Right ventricle myocardium inferior (tissue), 1 donor: ENCODE results near the gene CRADD. TPM values are rescaled to one million over a fixed set of nuclear protein-coding genes. Genes with fewer than 3 reads are reported as not detected.
A peak's percentile ranks its signal among the peaks of the same experiment; 100 is the strongest.
"Not testable (repeated sequence)": the region's sequence is repeated elsewhere in the genome, so short reads cannot be mapped to it uniquely, and the experiment has no call there.

Experiments used
- ATAC-seq: fragments of 200-7000 bp; cut with Tn5 transposase; one replicate; pipeline ENCODE4 v1.9.1; 2020; ENCODE audit warnings: mild to moderate bottlenecking, moderate library complexity
- DNase-seq: peaks from one replicate; pipeline ENCODE4 v3.0.0; 2021; ENCODE audit errors: missing footprints
- intact Hi-C: fragments of 100-400 bp; cut with DNase I; formaldehyde crosslinking; loops from one replicate; pipeline ENCODE4 v1.11.0; 2022
- total RNA-seq: library from RNA; stranded (reverse); fragmentation: NEBNext Ultra II Directional; extraction: Animal tissue kit (Norgen Biotek cat#: 25700); gene quantifications from one replicate; pipeline ENCODE4 v1.2.1, GENCODE V29; 2021
- donor health status: DM: no; HTN: yes; CAD: no; lungs with severe emphysema.

CRADD gene
- total RNA-seq, 1 donor from 2014 or later = 40.3 TPM

DNA sequence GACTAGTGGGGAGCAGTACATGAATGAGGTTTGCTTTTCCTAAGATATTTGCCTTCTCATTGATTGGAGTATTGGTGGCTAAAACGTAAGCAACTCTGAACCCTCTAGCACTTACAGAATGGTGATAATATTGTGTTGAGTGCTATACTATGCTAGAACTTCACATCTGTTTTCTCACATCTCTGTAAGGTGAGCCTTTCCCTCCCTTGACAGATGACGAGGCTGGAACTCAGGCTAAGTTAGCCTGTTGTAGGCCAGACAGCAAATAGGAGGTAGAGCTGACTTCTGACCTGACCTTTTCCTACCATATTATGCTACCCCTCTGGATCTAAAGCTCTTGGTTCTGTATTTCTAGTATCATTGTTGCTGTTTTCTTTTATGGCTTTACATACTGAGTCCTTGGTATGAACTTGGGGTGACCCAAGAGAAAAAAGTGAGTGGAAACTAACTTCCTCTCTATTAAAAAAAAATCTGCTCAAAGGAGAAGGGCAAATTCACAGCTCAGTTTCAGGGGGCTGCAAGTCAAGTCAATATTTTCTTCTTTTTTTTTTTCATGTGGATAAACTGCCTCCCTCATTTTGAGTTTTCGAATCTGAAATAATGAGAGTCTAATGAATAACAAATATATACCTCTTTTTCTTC, 85.9 kb downstream of the CRADD start:
- intact Hi-C loops = loop anchor here (5.0 to 10.0 kb wide), 3 partner anchors 191 to 258 kb away; partner anchors contain the start of gene SOCS2
- ATAC-seq (no peak), DNase-seq (no peak)

DNA sequence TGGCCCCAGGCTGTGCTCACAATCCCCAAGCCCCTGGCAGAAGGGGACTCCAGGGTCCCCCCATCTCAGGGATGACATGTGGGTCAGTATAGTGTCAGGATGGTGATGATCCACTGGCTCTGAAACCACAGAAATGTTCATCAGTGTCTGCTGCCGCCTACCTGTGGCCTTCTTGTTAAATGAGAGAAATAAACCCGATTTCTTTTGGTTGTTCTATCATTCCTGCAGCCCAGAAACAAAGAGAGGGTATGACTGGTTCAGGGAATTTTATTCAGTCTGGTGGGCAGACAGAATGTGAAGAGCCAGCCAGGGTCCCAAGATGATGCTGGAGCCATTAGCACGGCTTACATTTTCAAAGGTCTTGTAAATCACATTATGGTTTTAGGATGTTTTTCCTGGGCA, 86.6 kb downstream of the CRADD start:
- ATAC-seq = no peak
- intact Hi-C loops = loop anchor here (5.0 to 10.0 kb wide), 3 partner anchors 191 to 259 kb away; partner anchors contain the start of gene SOCS2
- DNase-seq = no peak

DNA sequence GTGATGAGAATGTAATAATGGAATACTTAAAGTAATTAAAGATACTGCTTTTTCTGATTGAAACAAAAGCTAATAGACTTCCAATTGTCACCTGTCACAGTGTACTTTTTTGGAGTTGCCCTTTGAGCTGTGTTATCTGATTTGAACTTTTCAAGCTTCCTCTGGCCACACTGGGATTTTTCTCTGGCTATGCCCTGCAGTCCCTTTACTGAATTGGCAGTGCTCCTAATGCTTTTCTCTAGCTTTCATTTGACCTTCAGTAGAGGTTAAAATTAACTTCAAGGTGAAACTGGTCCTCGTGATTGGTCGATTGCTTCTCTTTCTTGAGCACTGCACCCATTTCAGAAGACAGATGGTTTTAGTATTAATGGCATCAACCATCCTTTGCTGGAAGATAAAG, 89.2 kb downstream of the CRADD start:
- DNase-seq (no peak), ATAC-seq (no peak)
- intact Hi-C loops = loop anchor here (2.0 to 10.0 kb wide), 3 partner anchors 262 to 334 kb away; no protein-coding TSS in a partner anchor

DNA sequence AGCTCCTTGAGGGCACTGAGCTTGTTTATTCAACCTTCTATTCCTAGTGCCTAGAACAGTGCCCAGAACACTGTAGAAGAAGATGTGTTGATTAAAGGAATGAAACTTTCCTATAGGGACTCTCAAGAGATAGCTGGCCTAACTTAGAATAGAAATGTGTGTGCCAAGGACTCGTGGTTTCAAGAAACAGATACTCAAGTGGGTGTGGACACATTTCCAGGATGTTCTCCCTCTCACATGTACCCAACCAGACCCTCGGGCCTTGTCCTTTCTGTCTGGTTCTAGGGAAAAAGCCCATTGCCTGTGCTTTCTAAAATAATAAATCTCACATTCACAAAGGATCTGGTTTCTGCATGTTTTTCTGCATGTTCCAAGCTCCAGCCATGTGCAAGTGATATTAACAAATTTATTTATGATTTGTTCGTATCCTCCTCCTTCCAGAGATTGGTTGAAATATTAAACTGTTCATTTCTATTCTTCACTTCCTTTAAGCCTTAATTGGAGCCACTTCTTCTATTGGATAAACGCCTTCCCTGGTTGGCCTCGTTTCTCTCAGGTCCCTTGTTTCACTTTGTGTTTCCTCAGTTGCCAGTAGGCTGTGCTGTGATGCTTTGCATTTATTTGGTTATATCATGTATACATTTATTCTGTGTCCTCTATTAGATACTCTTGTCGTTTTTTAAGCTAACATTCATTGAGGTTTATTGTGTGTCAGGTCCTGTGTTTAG, 89.8 kb downstream of the CRADD start:
- DNase-seq (no peak), ATAC-seq (peak; percentile 79)
- intact Hi-C loops = loop anchor here (2.0 to 10.0 kb wide), 3 partner anchors 262 to 334 kb away; no protein-coding TSS in a partner anchor

DNA sequence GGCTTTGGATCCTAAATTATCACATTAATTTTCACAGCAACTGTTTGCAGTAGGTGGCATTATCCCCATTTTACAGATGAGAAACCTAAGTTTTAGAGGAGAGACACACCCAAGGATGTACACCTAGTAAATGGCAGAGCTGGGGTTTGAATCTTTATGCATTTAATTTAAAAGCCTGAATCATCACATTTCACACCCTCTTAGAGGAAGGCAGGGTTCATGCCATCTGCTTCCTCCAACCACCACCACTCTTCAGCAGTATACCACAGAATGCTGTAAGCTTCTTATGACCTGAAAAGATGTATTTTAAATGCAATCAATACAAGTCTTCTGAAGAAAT, 90.3 kb downstream of the CRADD start:
- no peak for DNase-seq

DNA sequence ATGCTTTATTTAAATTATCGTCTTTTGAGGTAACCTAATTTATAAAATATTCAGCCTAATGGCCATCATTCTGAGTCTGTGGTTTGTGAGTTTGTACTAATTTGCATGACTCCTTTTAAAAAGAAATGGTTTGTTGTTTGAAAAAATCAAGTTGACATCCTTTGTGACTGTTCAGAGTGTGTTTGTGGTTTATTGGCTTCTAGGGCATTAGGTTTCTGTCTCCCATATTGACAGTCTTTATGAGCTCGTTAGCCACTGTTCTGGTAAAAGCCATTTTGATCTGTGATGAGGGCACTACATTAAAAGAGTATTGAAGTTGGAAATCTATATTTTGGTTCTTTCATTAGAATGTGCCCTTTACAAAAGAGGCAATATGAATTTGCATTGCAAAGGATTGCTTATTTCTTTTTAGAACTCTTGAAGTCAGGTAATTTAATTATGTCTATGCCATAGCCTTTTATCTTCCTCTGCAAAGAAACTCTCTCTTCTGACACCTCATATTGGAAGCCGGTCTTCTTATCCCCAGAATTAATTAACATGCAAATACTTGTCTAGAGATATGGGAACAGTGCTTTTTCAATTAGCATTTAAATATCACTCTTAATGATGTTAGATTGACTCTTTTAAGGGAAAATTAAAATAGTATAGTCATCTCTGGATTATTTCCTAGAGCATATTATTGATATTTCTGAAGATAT, 95.0 kb downstream of the CRADD start:
- intact Hi-C loops = loop anchor here (10.0 kb wide), 1 partner anchor 123 kb away; no protein-coding TSS in a partner anchor
- DNase-seq = no peak
- ATAC-seq = no peak

More for the DNA sequence above, 90.3 kb downstream of the CRADD start:
- intact Hi-C loops = loop anchor here (2.0 to 10.0 kb wide), 3 partner anchors 263 to 333 kb away; no protein-coding TSS in a partner anchor
- ATAC-seq = peak; percentile 21

DNA sequence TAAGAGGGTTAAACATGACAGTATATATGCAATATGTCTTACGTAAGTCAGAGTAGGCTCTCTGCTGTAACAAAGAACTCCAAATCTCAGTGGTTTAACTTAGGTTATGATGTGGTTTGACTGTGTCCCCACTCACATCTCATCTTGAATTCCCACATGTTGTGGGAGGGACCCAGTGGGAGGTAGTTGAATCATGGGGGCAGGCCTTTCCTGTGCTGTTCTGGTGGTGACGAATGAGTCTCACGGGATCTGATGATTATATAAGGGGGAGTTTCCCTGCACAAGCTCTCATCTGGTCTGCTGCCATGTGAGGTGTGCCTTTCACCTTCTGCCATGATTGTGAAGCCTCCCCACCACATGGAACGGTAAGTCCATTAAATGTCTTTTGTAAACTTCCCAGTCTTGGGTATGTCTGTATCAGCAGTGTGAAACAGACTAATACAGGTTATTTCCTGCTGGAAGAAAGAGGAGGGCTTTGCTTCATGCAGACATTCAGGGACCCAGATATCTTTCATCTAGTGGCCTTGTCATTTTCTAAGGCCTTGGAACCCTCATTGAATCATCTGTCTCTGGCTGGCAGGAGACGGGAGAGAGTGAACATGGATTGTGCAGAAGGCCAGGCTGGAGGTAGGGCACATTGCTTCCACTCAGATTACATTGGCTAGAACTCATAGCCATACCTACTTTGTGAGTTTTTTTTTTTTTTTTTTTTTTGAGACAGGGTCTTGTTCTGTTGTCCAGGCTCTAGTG, 96.1 kb downstream of the CRADD start:
- no peak for ATAC-seq
- no peak for DNase-seq
- intact Hi-C loops = loop anchor here (10.0 kb wide), 1 partner anchor 122 kb away; no protein-coding TSS in a partner anchor

DNA sequence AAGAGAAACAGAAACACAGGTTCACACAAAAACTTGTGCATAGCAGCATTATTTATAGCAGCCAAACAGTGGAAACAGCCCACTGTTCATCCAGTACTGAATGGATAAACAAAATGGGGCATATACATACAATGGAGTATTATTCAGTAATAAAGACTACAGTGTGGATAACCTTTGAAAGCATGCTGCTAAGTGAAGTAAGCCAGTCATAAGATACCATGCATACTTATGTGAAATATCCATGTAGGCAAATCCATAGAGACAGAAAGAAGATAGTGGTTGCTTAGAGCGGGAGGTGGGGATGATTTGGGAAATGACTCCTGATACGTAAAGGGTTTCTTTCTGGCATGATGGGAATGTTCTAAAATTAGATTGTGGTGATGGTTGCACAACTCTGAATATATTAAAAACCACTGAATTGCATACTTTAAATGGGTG, 99.4 kb downstream of the CRADD start:
- no peak for DNase-seq
- ATAC-seq = no peak
- intact Hi-C loops = loop anchor here (10.0 kb wide), 1 partner anchor 118 kb away; no protein-coding TSS in a partner anchor

DNA sequence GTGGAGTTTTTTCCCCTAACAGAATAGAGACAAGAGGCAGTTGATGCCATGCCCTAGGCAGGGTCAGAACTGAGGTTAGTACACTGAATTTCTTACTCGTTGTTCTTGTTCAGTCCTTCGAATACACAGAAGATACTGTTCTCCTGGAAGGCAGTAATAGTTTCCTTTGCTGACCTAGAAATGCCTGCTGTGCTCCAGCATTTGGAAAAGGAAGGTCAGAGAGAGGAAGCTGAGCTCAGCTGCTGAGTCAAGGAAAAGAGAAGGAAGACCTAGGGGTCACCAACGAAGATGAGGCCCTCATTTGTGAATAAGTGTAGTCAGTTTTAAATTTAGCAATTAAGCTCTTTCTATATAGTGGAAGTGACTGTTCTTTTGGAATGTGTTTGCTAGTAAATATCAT, 100.1 kb downstream of the CRADD start:
- DNase-seq = no peak
- ATAC-seq = peak; percentile 62
- intact Hi-C loops = loop anchor here (10.0 kb wide), 1 partner anchor 118 kb away; no protein-coding TSS in a partner anchor

DNA sequence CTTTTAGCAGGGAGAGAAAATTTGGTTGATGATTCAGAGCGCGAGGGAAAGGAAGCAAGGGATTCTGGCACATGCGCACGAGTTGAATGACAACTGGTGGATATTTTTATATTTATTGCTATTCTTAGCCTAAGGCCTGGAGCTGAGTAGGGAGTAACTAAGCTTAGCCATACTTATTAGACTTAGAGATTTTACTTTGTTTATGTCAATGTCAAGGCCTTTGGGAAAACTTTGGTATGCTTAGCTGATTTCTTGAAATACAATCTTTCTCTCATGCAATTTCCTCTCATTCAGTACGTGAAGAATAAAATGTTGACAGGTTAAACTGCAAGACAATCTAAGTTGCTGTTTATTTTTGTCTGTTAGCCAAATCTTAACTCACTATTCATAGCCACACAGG, 101.1 kb downstream of the CRADD start:
- no peak for DNase-seq
- ATAC-seq = peak; percentile 90
- intact Hi-C loops = loop anchor here (10.0 kb wide), 1 partner anchor 116 kb away; no protein-coding TSS in a partner anchor

DNA sequence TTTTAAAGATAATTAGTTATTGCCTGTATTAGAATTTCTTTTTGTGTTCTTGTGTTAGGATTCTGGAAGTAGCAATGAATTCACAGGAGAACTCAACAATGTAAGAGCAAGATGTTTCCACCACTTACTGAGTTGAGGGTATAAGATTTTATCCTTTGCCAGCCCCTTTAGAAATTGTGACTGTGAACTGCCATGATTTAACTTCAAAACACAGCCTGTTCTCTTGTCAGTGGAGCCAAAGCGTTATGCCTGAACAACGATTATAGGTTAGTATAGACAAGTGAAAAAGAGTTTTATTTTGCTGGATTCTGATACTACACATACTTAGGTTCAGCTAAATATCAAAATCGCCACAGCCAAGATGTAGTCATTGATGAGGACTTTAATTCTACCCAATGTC, 101.6 kb downstream of the CRADD start:
- intact Hi-C loops = loop anchor here (10.0 kb wide), 1 partner anchor 116 kb away; no protein-coding TSS in a partner anchor
- no peak for ATAC-seq

DNA sequence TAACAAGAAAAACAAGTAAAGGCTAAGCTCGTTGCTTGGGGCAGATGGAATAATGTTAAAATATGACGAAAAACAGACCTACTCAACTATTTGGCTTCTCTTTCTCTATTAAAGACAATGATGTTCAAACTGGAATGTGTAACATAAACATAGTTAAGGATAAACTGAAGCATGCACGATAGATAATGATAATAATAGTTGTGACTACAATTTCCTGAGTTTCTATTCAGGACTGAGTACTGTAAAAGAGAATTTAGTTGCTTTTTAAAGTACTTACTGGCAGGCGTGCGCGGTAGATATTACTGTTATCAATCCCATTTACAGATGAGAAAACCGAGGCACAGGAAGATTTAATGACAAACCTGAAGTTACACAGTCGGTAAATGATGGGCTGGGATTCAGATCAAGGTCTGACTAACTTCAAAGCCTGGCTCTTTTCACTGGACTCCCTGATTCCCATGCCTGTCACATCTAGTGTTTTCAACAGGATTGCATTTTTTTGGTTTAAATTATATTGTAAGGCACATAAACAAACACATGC, 103.0 kb downstream of the CRADD start:
- ATAC-seq = no peak
- intact Hi-C loops = no loop called here

More for the DNA sequence above, 101.6 kb downstream of the CRADD start:
- DNase-seq = no peak

DNA sequence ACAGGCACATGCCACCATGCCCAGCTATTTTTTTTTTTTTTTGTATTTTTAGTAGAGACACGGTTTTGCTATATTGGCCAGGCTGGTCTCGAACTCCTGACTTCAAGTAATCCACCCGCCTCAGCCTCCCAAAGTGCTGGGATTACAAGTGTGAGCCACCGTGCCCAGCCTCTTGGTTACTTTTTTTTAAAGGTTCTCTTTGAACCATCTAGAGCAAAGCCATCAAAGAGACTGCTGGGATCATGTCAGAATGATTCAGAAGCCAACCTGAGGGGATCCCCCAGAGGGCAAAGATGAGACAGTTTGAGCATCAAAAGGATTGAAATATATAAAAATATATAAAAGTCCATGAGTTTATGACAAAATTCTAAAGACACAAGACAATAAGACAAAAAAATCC, 103.7 kb downstream of the CRADD start:
- intact Hi-C loops, DNase-seq, ATAC-seq: not testable (repeated sequence)

More for the DNA sequence above, 103.0 kb downstream of the CRADD start:
- DNase-seq = no peak

DNA sequence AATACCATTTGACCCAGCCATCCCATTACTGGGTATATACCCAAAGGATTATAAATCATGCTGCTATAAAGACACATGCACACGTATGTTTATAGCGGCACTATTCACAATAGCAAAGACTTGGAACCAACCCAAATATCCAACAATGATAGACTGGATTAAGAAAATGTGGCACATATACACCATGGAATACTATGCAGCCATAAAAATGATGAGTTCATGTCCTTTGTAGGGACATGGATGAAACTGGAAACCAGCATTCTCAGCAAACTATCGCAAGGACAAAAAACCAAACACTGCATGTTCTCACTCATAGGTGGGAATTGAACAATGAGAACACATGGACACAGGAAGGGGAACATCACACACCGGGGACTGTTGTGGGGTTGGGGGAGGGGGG, 104.8 kb downstream of the CRADD start:
- DNase-seq, intact Hi-C loops, ATAC-seq: not testable (repeated sequence)

DNA sequence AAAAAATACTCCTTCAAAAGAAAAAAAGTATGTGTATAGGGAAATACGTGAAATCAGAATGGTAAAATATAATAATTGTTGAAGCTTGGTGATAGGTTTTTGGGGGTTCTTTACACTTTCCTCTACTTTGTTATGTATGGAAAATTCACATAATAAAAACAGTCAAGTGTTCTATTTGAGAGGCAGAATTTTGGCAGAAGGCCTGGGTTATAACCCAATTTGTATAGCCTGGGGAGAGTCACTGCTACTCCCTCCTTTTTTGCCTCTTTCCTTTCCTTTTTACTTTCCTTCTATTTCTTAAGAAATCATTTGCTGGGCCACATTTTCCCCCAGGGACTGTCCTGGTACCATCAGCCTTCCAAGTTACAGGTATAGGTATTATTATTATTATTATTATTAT, 105.7 kb downstream of the CRADD start:
- intact Hi-C loops = no loop called here
- ATAC-seq (no peak), DNase-seq (no peak)

DNA sequence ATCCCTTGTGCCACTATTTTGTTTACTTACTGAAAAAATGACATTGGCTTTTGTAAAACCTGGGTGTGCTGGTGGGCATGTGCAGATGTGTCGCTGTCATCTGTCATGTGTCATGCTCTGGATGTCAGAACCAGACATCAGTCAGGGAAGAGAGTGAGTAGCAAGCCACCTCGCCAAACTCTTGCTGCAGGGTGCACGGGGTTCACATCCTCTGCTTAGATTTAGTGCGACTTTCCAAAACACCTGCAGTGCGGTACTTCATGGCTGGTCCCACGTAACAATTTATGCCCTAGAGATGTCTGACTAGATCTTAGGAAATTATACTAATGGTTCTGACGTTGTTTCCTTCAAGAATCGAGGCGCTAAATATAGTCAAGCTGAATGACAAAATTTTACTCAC, 106.7 kb downstream of the CRADD start:
- intact Hi-C loops = loop anchor here (2.0 kb wide), 2 partner anchors 19 to 31 kb away; no protein-coding TSS in a partner anchor
- DNase-seq (no peak), ATAC-seq (no peak)

DNA sequence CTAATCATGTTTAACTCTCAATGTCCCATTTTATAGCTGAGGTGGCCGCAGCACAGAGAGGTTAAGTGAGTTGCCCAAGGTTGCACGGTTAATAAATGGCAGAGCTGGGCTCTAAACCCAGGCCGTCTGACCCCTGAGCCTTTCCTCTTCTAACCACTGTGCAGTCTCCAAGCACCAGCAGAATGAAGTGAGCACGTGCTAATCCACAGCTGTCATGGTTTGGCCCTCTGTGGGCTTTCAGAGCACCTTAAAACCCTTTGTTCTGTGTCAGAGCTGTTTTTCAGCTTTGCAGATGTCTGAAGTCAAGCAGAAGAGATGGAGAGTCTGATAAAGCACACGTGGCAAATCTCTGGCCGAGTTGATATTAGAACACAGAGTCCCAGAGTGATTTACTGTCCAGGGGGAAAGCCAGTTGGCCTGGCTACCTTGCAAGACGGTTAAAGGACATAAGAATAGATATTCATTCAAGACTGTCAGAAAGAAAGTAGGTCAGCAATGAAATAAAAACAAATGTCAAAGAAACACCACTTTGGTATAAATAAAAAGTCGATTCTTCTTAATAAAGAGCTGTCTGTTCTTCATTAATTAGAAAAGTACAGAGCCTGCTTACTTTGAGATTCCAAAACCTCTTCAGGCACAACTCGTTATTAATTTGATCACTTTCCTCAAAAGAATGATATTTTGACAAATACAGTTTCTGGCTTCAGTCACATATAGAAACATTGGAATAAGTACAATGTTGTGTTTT, 107.3 kb downstream of the CRADD start:
- DNase-seq (no peak), ATAC-seq (peak; percentile 79)
- intact Hi-C loops = loop anchor here (2.0 kb wide), 2 partner anchors 18 to 30 kb away; no protein-coding TSS in a partner anchor
